Neural progenitor cell (in vitro differentiated cells): ENCODE measurements around the gene STK39. TPM values are rescaled to one million over a fixed set of nuclear protein-coding genes. Genes with fewer than 3 reads are reported as not detected.
A peak's percentile ranks its signal among the peaks of the same experiment; 100 is the strongest.

ENCODE experiments used
- DNase-seq: peaks from one replicate; pipeline ENCODE4 v3.0.0-alpha.2; 2016; ENCODE audit warnings: low spot score
- H2AFZ ChIP-seq: fragments of 200-600 bp; sonication (generic); replicated peaks from 2 replicates; pipeline ENCODE4 v1.6.1; 2016; ENCODE audit warnings: antibody characterized with exemption
- H3F3A ChIP-seq: fragments of 200-600 bp; sonication (generic); 2 replicates; pipeline ENCODE4 v1.6.1; 2016; ENCODE audit warnings: antibody characterized with exemption, low read depth
- H3K27ac ChIP-seq: fragments of 200-600 bp; sonication (generic); 2 replicates; pipeline ENCODE4 v1.5.1; 2016; ENCODE audit warnings: mild to moderate bottlenecking
- H3K27me3 ChIP-seq: fragments of 200-600 bp; sonication (generic); 2 replicates; pipeline ENCODE4 v1.6.1; 2016; ENCODE audit warnings: mild to moderate bottlenecking, moderate library complexity
- H3K36me3 ChIP-seq: fragments of 200-600 bp; sonication (generic); 2 replicates; pipeline ENCODE4 v1.5.1; 2016
- H3K4me1 ChIP-seq: fragments of 200-600 bp; sonication (generic); 2 replicates; pipeline ENCODE4 v1.6.1; 2016; ENCODE audit warnings: mixed run types
- H3K4me2 ChIP-seq: fragments of 200-600 bp; sonication (generic); 2 replicates; pipeline ENCODE4 v1.6.1; 2016
- H3K4me3 ChIP-seq: fragments of 200-600 bp; sonication (generic); 2 replicates; pipeline ENCODE4 v1.5.1; 2016
- H3K79me2 ChIP-seq: fragments of 200-600 bp; sonication (generic); 2 replicates; pipeline ENCODE4 v1.6.1; 2016; ENCODE audit warnings: low read depth
- H3K9ac ChIP-seq: fragments of 200-600 bp; sonication (generic); 2 replicates; pipeline ENCODE4 v1.6.1; 2016
- H3K9me3 ChIP-seq: fragments of 200-600 bp; sonication (generic); 2 replicates; pipeline ENCODE4 v1.5.1; 2016; ENCODE audit warnings: low read depth
- H4K20me1 ChIP-seq: fragments of 200-600 bp; sonication (generic); 2 replicates; pipeline ENCODE4 v1.6.1; 2016; ENCODE audit warnings: low read depth
- H3K27ac Mint-ChIP-seq: 3 replicates; pipeline ENCODE4 v1.8.0; 2021; ENCODE audit warnings: mixed read lengths
- H3K27me3 Mint-ChIP-seq: 2 replicates; pipeline ENCODE4 v1.8.0; 2022; ENCODE audit warnings: low read depth, mild to moderate bottlenecking, inconsistent platforms, moderate library complexity, mixed read lengths; ENCODE audit not compliant: insufficient read depth
- H3K36me3 Mint-ChIP-seq: 3 replicates; pipeline ENCODE4 v1.8.0; 2021; ENCODE audit warnings: mixed read lengths
- H3K4me1 Mint-ChIP-seq: 3 replicates; pipeline ENCODE4 v1.8.0; 2021; ENCODE audit warnings: mixed read lengths
- H3K4me3 Mint-ChIP-seq: 3 replicates; pipeline ENCODE4 v1.8.0; 2021; ENCODE audit warnings: mild to moderate bottlenecking, moderate library complexity, mixed read lengths
- H3K9me3 Mint-ChIP-seq: 3 replicates; pipeline ENCODE4 v1.8.0; 2020; ENCODE audit warnings: mixed read lengths
- CTCF ChIP-seq: fragments of 200-600 bp; sonication (generic); IDR thresholded peaks from 2 replicates; pipeline ENCODE4 v1.5.1; 2017; ENCODE audit warnings: antibody characterized with exemption, mild to moderate bottlenecking
- EZH2 ChIP-seq: fragments of 200-600 bp; sonication (generic); IDR thresholded peaks from 2 replicates; pipeline ENCODE4 v1.6.1; 2017; ENCODE audit warnings: antibody characterized with exemption, mild to moderate bottlenecking, moderate library complexity
- EZH2phosphoT487 ChIP-seq: fragments of 200-600 bp; sonication (generic); IDR thresholded peaks from 2 replicates; pipeline ENCODE4 v1.6.1; 2017; ENCODE audit warnings: antibody characterized with exemption
- total RNA-seq: library from RNA; depleted of rRNA; stranded (reverse); fragments of >200 nt; gene quantifications from 2 replicates; pipeline ENCODE4 v1.2.3, GENCODE V29; 2015; ENCODE audit warnings: low replicate concordance

STK39 gene
- total RNA-seq, 1 donor from 2014 or later = 23.8 TPM

GRCh38 chr2:168050377-168050776, 197.0 kb downstream of the STK39 start:
- Histone ChIP-seq H3F3A (peaks cover 13% of the 10 kb centered on the region), H3K27ac (no peak overlapping the region), H3K4me2 (peak overlapping the region; percentile 20), H3K4me1 (peaks cover 38% of the 10 kb centered on the region), H3K27me3 (no peaks in the 10 kb centered on the region), H3K4me3 (no peak overlapping the region), H3K36me3 (no peaks in the 10 kb centered on the region), H3K79me2 (no peaks in the 10 kb centered on the region), H3K9me3 (no peaks in the 10 kb centered on the region), H4K20me1 (no peaks in the 10 kb centered on the region), H2AFZ (no peak overlapping the region), H3K9ac (no peak overlapping the region)
- H3K4me3 Mint-ChIP-seq = no peak overlapping the region
- H3K27me3 Mint-ChIP-seq = no peaks in the 10 kb centered on the region
- no peaks in the 10 kb centered on the region for H3K9me3 Mint-ChIP-seq
- peaks cover 36% of the 10 kb centered on the region for H3K4me1 Mint-ChIP-seq
- DNase-seq = peak; percentile 61
- no peak overlapping the region for H3K27ac Mint-ChIP-seq
- peaks cover 5% of the 10 kb centered on the region for H3K36me3 Mint-ChIP-seq
- TF ChIP-seq EZH2 = no peak
- no peak for TF ChIP-seq EZH2phosphoT487
- peak; percentile 45 for TF ChIP-seq CTCF

GRCh38 chr2:168049609-168050008, 197.8 kb downstream of the STK39 start:
- no peak overlapping the region for H3K4me3 ChIP-seq
- peaks cover 36% of the 10 kb centered on the region for H3K4me1 Mint-ChIP-seq
- H3K9ac ChIP-seq = no peak overlapping the region
- no peaks in the 10 kb centered on the region for H3K27me3 ChIP-seq
- H3K4me1 ChIP-seq = peaks cover 40% of the 10 kb centered on the region
- no peak overlapping the region for H3K4me3 Mint-ChIP-seq
- no peaks in the 10 kb centered on the region for H3K27me3 Mint-ChIP-seq
- no peaks in the 10 kb centered on the region for H4K20me1 ChIP-seq
- H3K36me3 ChIP-seq = no peaks in the 10 kb centered on the region
- H3F3A ChIP-seq = peaks cover 13% of the 10 kb centered on the region
- H2AFZ ChIP-seq = no peak overlapping the region
- H3K4me2 ChIP-seq = no peak overlapping the region
- no peak for DNase-seq
- peaks cover 5% of the 10 kb centered on the region for H3K36me3 Mint-ChIP-seq
- no peak for TF ChIP-seq EZH2
- H3K27ac Mint-ChIP-seq = no peak overlapping the region
- H3K9me3 ChIP-seq = no peaks in the 10 kb centered on the region
- no peaks in the 10 kb centered on the region for H3K79me2 ChIP-seq
- no peaks in the 10 kb centered on the region for H3K9me3 Mint-ChIP-seq
- no peak overlapping the region for H3K27ac ChIP-seq

GRCh38 chr2:168047091-168047690, 200.2 kb downstream of the STK39 start:
- Histone ChIP-seq H3K27me3 (no peaks in the 10 kb centered on the region), H3K9me3 (no peaks in the 10 kb centered on the region), H2AFZ (no peak overlapping the region), H3K4me2 (no peak overlapping the region), H3K79me2 (no peaks in the 10 kb centered on the region), H3K36me3 (no peaks in the 10 kb centered on the region), H4K20me1 (no peaks in the 10 kb centered on the region), H3F3A (peaks cover 13% of the 10 kb centered on the region), H3K9ac (no peak overlapping the region), H3K4me1 (peaks cover 29% of the 10 kb centered on the region), H3K4me3 (no peak overlapping the region), H3K27ac (no peak overlapping the region)
- Mint-ChIP-seq H3K27me3 (no peaks in the 10 kb centered on the region), H3K36me3 (peaks cover 5% of the 10 kb centered on the region), H3K4me3 (no peak overlapping the region), H3K27ac (no peak overlapping the region), H3K4me1 (peaks cover 39% of the 10 kb centered on the region), H3K9me3 (no peaks in the 10 kb centered on the region)
- no peak for TF ChIP-seq EZH2
- TF ChIP-seq EZH2phosphoT487 = no peak
- no peak for TF ChIP-seq CTCF
- DNase-seq = no peak

- no peaks in the 10 kb centered on the region for H3K27me3 ChIP-seq
- no peaks in the 10 kb centered on the region for H3K79me2 ChIP-seq
- no peak overlapping the region for H3K9ac ChIP-seq
- H4K20me1 ChIP-seq = no peaks in the 10 kb centered on the region
- H3K4me2 ChIP-seq = no peak overlapping the region
- no peaks in the 10 kb centered on the region for H3F3A ChIP-seq
- peaks cover 13% of the 10 kb centered on the region for H3K4me1 ChIP-seq
- Mint-ChIP-seq H3K4me3 (no peak overlapping the region), H3K9me3 (no peaks in the 10 kb centered on the region), H3K27ac (no peak overlapping the region), H3K27me3 (no peaks in the 10 kb centered on the region), H3K4me1 (peaks cover 30% of the 10 kb centered on the region), H3K36me3 (peaks cover 4% of the 10 kb centered on the region)
- no peak overlapping the region for H3K4me3 ChIP-seq
- no peak for TF ChIP-seq EZH2
- TF ChIP-seq CTCF = no peak
- no peak for TF ChIP-seq EZH2phosphoT487
- no peak overlapping the region for H2AFZ ChIP-seq
- no peaks in the 10 kb centered on the region for H3K9me3 ChIP-seq
- no peaks in the 10 kb centered on the region for H3K36me3 ChIP-seq
- no peak for DNase-seq
- no peak overlapping the region for H3K27ac ChIP-seq
These were observed 202.8 kb downstream of the STK39 start for GRCh38 chr2:168044579-168044978.
